SKM-1 treated with dmso at 0.1 percent for 144 hours (cell line): ENCODE results near the gene MRGPRX3.

Experiments used
- DNase-seq: peaks from one replicate; lab custom pipeline; 2025; ENCODE audit not compliant: unreplicated experiment; lab: John Stamatoyannopoulos, UW

MRGPRX3 gene

DNA sequence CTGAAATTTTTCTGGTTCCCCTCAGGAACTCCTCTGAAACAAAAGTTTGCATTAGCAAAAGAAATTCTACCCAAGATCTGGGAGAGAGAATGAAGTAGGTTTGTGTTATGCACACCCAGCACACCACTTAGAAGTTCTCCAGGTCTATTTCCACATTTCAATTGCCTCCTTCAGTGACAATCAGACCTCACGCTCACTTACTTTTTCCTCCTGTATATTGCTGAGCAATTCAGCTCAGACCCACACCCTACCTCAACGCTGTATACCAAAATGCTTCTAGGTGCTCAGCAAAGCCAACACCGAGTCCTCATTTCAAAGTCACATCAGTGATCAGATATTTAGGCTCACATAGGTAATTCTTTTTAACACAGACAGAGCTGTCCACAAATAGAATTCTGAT, 19.2 kb downstream of the MRGPRX3 start:
- no peak for DNase-seq

DNA sequence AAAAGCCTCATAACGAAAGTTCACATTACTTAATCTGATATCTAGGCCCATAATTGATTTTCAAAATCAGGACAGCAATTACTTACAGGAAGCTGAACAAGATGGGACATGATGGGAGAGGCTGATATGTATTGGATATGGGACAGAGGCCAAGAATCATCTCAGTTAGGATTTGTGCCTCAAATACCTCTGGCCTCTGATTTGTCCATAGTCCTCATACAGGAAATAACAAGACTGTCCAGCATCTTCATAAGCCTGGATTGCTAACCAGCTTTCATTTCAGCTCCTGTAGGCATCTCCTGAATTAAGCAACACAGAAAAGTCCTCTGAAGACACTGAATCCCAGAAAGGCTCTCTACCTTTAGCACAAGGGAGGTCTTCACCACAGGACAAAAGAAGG, 36.0 kb downstream of the MRGPRX3 start:
- DNase-seq, result no peak

DNA sequence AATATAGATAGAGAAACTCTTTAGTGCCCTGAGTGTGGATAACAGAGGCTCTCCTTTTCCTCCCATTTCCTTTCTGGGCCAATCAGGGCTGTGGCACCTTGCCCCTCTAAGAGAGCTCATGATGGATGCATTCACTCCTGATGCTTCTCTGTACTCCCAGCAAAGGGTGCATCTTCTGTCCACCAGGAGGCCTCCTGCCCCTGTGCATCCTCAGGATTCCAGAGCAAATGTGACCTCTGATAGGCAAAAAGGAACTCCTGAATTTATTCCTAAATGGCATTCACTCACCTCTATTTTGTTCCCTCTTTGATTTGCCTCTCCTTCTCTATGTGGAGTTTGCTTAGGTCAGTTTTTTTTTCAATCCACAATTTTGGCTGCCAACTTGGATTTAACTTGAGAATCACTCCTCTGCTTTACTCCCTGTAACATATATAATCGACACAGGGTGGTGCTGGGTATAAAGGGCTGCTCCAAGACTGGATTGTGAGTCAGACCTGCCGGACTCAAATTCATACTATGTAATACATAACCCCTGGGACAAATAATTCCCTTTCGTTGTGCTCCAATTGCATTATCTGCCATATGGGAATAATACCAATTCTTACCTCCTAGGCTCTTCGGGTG, 39.1 kb downstream of the MRGPRX3 start:
- DNase-seq, result peak; percentile 0

DNA sequence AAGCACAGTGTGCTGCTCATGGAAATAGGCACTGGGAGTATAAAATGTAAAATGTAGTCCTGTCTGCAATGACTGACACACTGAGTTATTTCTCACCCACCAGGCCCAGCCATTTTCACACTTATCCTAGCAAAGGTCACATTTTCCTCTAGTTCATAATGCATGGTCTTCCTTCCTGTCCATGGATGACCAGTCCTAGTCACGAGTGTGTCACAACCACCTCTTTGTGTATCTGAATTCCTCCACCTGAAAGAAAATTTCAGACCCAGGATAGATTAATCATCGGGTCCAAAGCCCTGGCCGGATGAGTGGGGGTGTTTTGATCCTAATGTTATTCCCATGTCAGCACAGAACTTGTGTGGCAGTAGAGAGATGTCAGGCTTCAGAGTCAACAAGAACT, 40.3 kb downstream of the MRGPRX3 start, which contains the start of gene MRGPRX4:
TSS of gene MRGPRX4 (plus strand) at position 172 of the 400 bp plus-strand sequence. CDS start 420 bp downstream, outside the sequence.
- no peak for DNase-seq

DNA sequence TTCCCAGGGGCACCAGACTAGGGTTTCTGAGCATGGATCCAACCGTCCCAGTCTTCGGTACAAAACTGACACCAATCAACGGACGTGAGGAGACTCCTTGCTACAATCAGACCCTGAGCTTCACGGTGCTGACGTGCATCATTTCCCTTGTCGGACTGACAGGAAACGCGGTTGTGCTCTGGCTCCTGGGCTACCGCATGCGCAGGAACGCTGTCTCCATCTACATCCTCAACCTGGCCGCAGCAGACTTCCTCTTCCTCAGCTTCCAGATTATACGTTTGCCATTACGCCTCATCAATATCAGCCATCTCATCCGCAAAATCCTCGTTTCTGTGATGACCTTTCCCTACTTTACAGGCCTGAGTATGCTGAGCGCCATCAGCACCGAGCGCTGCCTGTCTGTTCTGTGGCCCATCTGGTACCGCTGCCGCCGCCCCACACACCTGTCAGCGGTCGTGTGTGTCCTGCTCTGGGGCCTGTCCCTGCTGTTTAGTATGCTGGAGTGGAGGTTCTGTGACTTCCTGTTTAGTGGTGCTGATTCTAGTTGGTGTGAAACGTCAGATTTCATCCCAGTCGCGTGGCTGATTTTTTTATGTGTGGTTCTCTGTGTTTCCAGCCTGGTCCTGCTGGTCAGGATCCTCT, 41.0 kb downstream of the MRGPRX3 start:
- DNase-seq, result no peak
